ENCODE results near the gene MACROH2A1. TPM values are rescaled to one million over a fixed set of nuclear protein-coding genes. Genes with fewer than 3 reads are reported as not detected.

The MACROH2A1 gene
- total RNA-seq, 1 donor from 2014 or later, result 196 TPM

- no peak for ATAC-seq
Observed at GRCh38 chr5:135353952-135354721, 44.9 kb downstream of the MACROH2A1 start.

GRCh38 chr5:135350536-135350935 lies 48.5 kb downstream of the MACROH2A1 start:
- no peak for ATAC-seq

DNA sequence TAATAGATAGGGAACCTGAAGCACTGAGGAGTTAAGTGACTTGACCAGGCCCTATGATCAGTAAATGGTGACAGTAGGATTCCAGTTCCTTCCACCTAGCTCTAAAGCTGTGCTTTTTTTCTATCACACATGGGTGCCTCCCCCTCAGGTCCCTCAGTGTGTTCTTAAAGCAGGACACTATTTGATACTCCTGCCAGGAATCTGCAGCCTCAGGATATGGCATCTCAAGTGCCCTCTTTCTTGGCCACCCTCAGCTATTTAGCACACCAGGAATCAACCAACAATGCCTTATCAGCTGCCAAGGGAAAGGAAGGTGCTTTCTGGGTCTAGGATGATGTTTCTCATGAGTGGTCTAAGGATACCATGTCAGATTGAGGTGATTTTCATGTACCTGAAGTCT lies 49.1 kb downstream of the MACROH2A1 start:
- no peak for ATAC-seq

- ATAC-seq, result no peak
Observed at GRCh38 chr5:135349451-135349850, 49.6 kb downstream of the MACROH2A1 start.

GRCh38 chr5:135348918-135349317 lies 50.1 kb downstream of the MACROH2A1 start:
- ATAC-seq, result no peak

- ATAC-seq, result no peak
Observed at GRCh38 chr5:135347392-135347791, 51.6 kb downstream of the MACROH2A1 start.

- ATAC-seq, result peak; percentile 78
Observed at GRCh38 chr5:135345956-135346731, 52.9 kb downstream of the MACROH2A1 start.

- ATAC-seq, result no peak
Observed at GRCh38 chr5:135344349-135344748, 54.7 kb downstream of the MACROH2A1 start.

GRCh38 chr5:135343413-135343812 lies 55.6 kb downstream of the MACROH2A1 start:
- no peak for ATAC-seq

- peak; percentile 31 for ATAC-seq
Observed at GRCh38 chr5:135342551-135342875, 56.5 kb downstream of the MACROH2A1 start.

DNA sequence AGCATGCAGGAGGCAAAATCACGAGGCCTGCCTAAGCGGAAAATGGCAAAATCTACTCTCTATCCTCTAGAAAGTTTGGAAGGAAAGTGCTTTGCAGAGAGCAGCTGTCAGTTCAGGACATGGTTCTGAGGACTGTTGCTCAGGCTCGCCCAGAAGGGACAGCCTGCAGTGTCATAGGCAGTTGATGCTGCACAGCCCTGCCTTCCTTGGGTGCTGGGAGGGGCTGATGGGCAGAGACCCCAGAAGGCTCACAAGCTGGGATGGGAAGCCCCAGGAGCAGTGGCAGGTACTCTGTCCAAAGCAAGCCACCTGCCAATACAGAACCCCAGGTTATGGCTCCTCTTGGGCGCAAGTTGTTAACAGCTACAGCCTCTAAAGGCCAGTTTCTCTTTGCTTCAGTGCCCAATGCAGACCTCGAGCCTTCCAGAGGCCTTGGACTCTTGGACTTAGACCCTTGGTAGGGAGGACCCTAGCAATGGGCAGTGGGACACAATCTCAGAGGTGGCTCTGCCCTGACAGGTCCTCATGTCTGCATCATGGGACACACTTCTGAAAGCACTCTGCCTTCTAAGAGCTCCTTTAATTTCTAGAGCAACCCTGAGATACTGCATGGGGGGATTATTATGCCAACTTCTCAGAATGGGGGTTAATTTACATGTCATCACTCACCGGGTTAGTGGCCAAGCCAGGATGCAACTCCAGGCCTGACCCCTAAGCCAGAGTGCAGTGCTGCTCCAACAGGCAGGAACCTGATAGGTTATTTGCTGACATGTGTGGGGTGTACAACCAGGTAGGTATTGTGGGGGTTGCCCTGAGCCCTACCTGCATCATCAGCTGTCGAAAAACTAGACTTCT lies 57.1 kb downstream of the MACROH2A1 start:
- peak; percentile 3 for ATAC-seq

DNA sequence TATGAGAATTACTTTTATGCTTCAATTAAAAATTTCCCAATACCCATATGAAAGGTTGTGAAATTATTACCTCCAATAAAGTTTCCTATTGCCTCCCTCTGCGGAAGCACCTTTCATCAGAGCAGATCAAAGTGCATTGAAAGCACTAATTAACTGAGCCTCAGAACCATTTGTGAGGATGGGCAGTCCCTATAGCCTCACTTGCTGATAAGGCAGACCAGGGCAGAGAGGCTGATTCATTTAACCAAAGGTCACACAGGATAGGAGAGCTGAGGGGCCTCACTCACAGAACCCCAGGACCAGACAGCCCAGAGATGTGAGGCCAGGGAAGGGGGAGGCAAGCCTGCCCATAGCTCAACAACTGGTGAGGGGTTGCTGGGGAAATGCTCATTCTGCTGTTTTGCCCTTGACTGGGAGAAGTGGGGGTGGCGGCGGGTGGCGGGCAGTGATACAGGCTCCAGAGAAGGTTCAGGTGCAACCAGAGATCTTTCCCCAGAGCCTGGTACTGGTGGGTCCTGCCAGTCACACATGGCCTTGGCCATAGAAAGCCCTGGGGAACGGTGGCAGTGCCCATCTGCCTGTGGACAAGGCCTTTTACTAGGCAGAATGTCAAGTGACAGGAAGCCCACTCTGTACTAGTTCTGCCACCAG lies 57.9 kb downstream of the MACROH2A1 start:
- ATAC-seq, result no peak

DNA sequence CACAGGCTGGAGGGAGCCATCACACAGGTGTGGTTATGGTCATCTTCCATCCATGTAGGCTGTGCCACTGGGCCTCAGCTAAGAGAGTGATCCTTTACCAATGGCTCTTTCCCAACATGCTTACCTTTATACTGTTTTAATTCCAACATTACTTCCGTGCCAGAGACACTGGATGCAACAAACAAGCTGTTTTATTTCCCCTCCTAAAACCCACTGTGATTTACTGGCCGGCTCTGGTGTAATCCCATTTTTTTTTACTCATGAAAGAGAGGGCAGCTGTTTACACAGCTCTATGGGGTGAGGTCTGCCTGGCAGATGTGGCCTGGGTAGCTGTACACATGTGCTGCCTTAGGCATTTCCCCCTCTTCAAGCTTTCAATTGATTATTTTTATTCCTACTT lies 58.5 kb downstream of the MACROH2A1 start:
- no peak for ATAC-seq

DNA sequence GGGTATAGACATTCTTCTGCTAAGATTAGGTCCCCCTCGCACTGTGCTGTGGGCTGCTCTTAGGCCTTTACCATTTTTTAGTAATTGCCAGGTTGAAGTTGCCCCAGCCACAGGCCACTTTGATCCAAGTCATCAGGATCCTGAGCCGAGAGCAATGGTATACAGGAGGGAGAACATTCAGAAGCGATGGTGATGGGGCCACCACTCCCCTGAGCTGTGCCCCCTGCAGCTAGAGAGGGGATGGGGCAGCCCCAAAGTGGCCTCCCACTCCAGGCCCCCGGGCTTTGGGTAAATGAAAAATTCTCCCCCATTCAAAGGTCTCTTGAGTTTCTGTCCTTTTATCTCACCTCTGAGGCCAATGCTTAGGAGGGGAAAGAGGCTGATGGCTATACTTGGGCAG lies 59.4 kb downstream of the MACROH2A1 start:
- no peak for ATAC-seq

DNA sequence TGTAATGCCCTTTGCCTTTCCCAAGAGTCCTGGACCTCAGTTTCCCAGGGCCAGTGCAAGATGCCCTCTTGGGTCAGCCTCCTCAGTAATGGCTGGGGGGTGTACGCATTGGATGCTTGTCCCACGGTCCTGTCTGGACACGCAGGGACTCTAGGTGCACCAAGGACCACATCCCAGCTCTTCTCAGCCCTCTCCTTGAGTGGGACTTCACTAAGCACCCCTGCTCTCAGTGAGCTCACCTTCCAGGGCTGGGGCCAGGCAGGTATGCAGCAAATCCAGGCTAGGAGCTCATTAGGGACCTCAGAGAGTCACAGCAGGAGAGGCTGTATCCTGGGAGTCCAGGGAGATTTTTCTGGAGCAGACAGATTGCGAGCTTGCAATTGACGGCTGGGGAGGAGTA lies 59.8 kb downstream of the MACROH2A1 start:
- ATAC-seq, result no peak

DNA sequence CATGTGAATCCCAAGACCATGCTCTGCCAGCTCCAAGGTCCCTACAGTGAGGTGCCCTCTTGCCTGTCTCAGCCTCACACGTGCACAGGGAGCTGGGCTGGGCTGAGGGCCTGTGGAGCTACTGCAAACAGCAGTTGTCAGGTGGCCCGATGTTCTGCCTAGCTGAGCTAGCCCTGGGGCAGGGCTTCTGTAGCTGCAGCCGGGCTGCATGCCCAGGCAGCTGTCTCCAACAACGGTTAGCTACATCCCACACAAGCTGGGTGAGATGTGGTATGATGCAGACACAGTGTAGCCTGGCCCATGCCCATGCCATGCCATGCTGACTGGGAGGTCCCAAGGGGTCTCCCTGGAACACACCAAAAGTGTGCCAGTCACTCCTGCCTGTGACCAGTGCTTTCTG lies 62.0 kb downstream of the MACROH2A1 start:
- peak; percentile 75 for ATAC-seq

DNA sequence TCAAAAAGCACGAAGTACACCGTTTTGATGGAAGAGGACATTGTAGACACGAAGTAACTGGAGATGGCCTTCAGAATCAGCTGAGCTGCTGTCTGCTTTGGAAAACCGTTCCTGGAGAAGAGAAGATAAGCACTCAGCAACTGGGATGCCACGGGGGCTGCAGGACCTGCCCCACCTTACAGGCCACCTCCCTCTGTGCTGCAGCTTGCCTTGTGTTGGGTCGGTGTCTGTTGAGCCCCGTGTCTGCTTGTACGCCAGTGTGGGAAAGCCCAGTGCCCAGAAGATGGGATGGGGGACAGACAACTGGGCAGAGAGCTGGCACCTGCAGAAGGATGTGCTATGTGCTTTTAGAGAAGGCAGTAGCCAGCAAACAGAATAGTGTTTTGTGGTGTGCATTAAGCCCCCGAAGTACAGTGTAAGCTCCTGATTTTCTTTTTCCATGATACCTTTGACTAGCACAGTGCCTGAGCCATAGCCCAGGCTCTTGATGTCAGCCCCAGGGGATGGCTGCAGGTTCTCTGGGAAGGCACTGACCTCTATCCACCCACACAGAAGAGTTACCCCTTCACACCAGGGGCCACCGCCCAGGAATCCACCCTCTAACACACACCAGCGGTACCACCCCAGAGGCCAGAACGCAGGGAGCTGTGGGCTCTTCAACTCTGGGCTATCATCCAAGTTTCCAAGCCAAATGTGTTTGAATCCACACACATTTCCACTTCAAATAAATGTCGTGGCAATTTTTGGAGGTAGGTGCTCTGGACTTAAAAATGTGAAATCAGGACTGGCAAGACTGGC lies 63.8 kb downstream of the MACROH2A1 start:
- no peak for ATAC-seq

GRCh38 chr5:135333732-135334515 lies 65.1 kb downstream of the MACROH2A1 start:
- ATAC-seq, result no peak

DNA sequence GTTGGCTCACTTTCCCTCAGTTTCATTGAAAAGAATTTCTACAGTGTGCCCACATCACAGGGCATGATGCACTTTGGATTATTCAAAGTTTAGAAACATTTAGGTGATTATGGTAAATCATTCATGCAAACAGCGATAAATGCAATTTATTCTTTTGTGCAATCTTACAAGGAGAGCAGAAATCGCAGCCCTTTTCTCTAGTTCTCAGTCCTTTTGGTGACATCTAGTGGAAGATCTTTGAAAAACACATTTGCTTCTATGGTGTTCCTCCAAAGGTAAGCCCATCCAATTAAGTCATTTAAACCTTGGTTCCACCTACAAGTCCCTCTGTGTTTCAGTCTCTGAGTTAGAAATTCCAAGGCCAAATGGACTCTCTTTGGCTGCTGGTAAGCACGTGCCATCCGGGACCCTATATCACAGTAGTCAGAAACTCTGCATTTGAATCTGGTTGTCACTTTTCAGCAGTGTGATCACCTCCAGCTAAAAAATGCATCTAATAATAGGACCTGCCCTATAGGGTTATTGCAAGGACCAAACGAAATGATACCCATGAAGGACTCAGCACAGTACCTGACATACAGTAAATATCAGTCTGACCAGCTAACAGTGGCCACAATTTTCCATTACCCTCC lies 66.4 kb downstream of the MACROH2A1 start:
- peak; percentile 3 for ATAC-seq

GRCh38 chr5:135331612-135332011 lies 67.4 kb downstream of the MACROH2A1 start:
- ATAC-seq, result peak; percentile 59

DNA sequence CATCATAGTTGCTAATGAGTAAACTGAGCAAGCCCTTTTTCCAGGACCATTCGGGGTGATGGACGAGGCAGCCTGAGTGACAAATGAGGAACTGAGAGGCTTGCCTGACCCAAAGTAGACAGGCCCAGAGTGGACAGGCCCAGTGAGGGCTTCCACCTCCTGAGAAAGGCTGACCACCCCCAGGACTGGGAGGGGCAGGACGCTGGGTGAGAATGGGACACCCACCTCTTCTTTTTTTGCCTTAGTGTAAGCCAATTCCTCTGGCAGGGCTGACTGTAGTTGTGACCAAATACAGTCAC lies 68.3 kb downstream of the MACROH2A1 start:
- no peak for ATAC-seq
